Astrocyte (in vitro differentiated cells and primary cell): Measurements from ENCODE around the gene FAM81B. TPM values are rescaled to one million over a fixed set of nuclear protein-coding genes. Genes with fewer than 3 reads are reported as not detected.

Experiments
- DNase-seq: peaks from one replicate; pipeline ENCODE4 v3.0.0-alpha.2; 2010; ENCODE audit warnings: low read depth
- FAIRE-seq: peaks from 2 replicates; lab custom pipeline; 2011; peaks lifted over from hg19 to GRCh38; lab: Jason Lieb, UNC
- H2AFZ ChIP-seq: 2 replicates; pipeline ENCODE4 v1.6.0; 2012; ENCODE audit warnings: low read depth, low read length, inconsistent platforms
- H3K27ac ChIP-seq: 2 replicates; pipeline ENCODE4 v1.5.1; 2011; ENCODE audit warnings: low read depth, low read length, inconsistent platforms
- H3K27me3 ChIP-seq: 2 replicates; pipeline ENCODE4 v1.6.0; 2011; ENCODE audit warnings: low read length, inconsistent platforms; ENCODE audit not compliant: insufficient read depth
- H3K36me3 ChIP-seq: 2 replicates; pipeline ENCODE4 v1.5.1; 2011; ENCODE audit warnings: low read length, inconsistent platforms; ENCODE audit not compliant: insufficient read depth
- H3K4me1 ChIP-seq: 2 replicates; pipeline ENCODE4 v1.5.1; 2011; ENCODE audit warnings: low read length, inconsistent platforms; ENCODE audit not compliant: insufficient read depth
- H3K4me2 ChIP-seq: 2 replicates; pipeline ENCODE4 v1.6.0; 2012; ENCODE audit warnings: low read length, inconsistent platforms
- H3K4me3 ChIP-seq: 2 replicates; pipeline ENCODE4 v1.5.1; 2011; ENCODE audit warnings: low read depth, mild to moderate bottlenecking, low read length, inconsistent platforms; ENCODE audit not compliant: insufficient read depth
- H3K79me2 ChIP-seq: 2 replicates; pipeline ENCODE4 v1.6.0; 2012; ENCODE audit warnings: mild to moderate bottlenecking, low read length, inconsistent platforms; ENCODE audit not compliant: insufficient read depth
- H3K9ac ChIP-seq: 2 replicates; pipeline ENCODE4 v1.6.0; 2012; ENCODE audit warnings: mild to moderate bottlenecking, low read length, inconsistent platforms
- H3K9me3 ChIP-seq: 2 replicates; pipeline ENCODE4 v1.5.1; 2012; ENCODE audit warnings: low read depth, mild to moderate bottlenecking, low read length, inconsistent platforms; ENCODE audit not compliant: insufficient read depth
- H4K20me1 ChIP-seq: 2 replicates; pipeline ENCODE4 v1.6.0; 2012; ENCODE audit warnings: low read length, inconsistent platforms; ENCODE audit not compliant: insufficient read depth
- H3K27ac Mint-ChIP-seq: one replicate; pipeline ENCODE4 v1.8.0; 2021; ENCODE audit warnings: mild to moderate bottlenecking, mixed read lengths; ENCODE audit not compliant: unreplicated experiment
- H3K27me3 Mint-ChIP-seq: one replicate; pipeline ENCODE4 v1.8.0; 2021; ENCODE audit warnings: low read depth, mixed read lengths; ENCODE audit not compliant: unreplicated experiment
- H3K36me3 Mint-ChIP-seq: one replicate; pipeline ENCODE4 v1.8.0; 2021; ENCODE audit warnings: low read depth, mixed read lengths; ENCODE audit not compliant: unreplicated experiment
- H3K4me1 Mint-ChIP-seq: one replicate; pipeline ENCODE4 v1.8.0; 2021; ENCODE audit warnings: low read depth, mixed read lengths; ENCODE audit not compliant: unreplicated experiment
- H3K4me3 Mint-ChIP-seq: one replicate; pipeline ENCODE4 v1.8.0; 2021; ENCODE audit warnings: mild to moderate bottlenecking, moderate library complexity, mixed read lengths; ENCODE audit not compliant: unreplicated experiment
- H3K9me3 Mint-ChIP-seq: one replicate; pipeline ENCODE4 v1.8.0; 2021; ENCODE audit warnings: mild to moderate bottlenecking, mixed read lengths; ENCODE audit not compliant: unreplicated experiment
- CTCF ChIP-seq: IDR thresholded peaks from 2 replicates; pipeline ENCODE4 v1.5.1; 2011; ENCODE audit warnings: low read depth, mild to moderate bottlenecking, inconsistent platforms, low read length, moderate library complexity; ENCODE audit not compliant: insufficient read depth
- EZH2 ChIP-seq: IDR thresholded peaks from 2 replicates; pipeline ENCODE4 v1.6.1; 2012; ENCODE audit warnings: mild to moderate bottlenecking, low read length, inconsistent platforms; ENCODE audit not compliant: insufficient read depth
- total RNA-seq: library from RNA; stranded (reverse); gene quantifications from 2 replicates; pipeline ENCODE4 v1.2.1, GENCODE V29; 2021

The FAM81B gene
- total RNA-seq, 1 donor from 2014 or later: 0.52 TPM

GRCh38 chr5:95401626-95402025 lies 10.5 kb downstream of the FAM81B start:
- H3K27me3 ChIP-seq: no peaks in the 10 kb centered on the region
- TF ChIP-seq CTCF (no peak), EZH2 (no peak)
- H3K4me1 ChIP-seq: peaks cover 4% of the 10 kb centered on the region
- no peaks in the 10 kb centered on the region for H4K20me1 ChIP-seq
- H2AFZ ChIP-seq: no peak overlapping the region
- no peaks in the 10 kb centered on the region for H3K9me3 Mint-ChIP-seq
- DNase-seq: no peak
- no peaks in the 10 kb centered on the region for H3K9me3 ChIP-seq
- no peaks in the 10 kb centered on the region for H3K79me2 ChIP-seq
- no peak overlapping the region for H3K9ac ChIP-seq
- H3K4me2 ChIP-seq: no peak overlapping the region
- H3K27me3 Mint-ChIP-seq: no peaks in the 10 kb centered on the region
- H3K4me3 ChIP-seq: no peak overlapping the region
- FAIRE-seq: no peak
- H3K27ac Mint-ChIP-seq: no peak overlapping the region
- no peak overlapping the region for H3K27ac ChIP-seq
- no peaks in the 10 kb centered on the region for H3K36me3 ChIP-seq
- H3K36me3 Mint-ChIP-seq: no peaks in the 10 kb centered on the region
- no peak overlapping the region for H3K4me3 Mint-ChIP-seq
- peaks cover 10% of the 10 kb centered on the region for H3K4me1 Mint-ChIP-seq

DNA sequence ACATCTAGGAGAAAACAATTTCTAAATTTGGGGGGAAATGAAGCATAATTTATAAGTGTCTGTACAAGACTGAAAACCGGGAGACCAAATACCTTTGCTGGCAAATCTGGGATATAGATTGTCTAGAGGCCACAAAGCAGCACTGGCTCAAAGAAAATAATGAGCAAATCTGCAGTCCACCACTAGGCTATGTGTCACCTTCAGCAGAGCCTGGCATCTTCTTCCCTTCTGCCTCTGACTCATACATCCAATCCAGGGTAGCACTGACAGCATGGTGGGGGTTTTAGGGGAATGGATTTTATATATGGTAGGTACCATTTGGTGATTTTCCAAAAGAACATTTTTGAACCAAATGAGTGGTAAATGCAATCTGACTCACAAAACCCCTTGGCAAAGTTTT lies 12.8 kb downstream of the FAM81B start:
- no peaks in the 10 kb centered on the region for H3K27me3 ChIP-seq
- H3K9me3 Mint-ChIP-seq: no peaks in the 10 kb centered on the region
- no peaks in the 10 kb centered on the region for H3K36me3 ChIP-seq
- no peak overlapping the region for H3K4me3 Mint-ChIP-seq
- H3K4me3 ChIP-seq: no peak overlapping the region
- H3K9ac ChIP-seq: no peak overlapping the region
- peaks cover 28% of the 10 kb centered on the region for H3K4me1 Mint-ChIP-seq
- no peak overlapping the region for H3K27ac ChIP-seq
- no peak for FAIRE-seq
- H3K27me3 Mint-ChIP-seq: no peaks in the 10 kb centered on the region
- H2AFZ ChIP-seq: no peak overlapping the region
- no peaks in the 10 kb centered on the region for H3K36me3 Mint-ChIP-seq
- peaks cover 6% of the 10 kb centered on the region for H3K4me1 ChIP-seq
- H3K9me3 ChIP-seq: no peaks in the 10 kb centered on the region
- TF ChIP-seq EZH2: no peak
- TF ChIP-seq CTCF: no peak
- H3K27ac Mint-ChIP-seq: no peak overlapping the region
- peak; percentile 6 for DNase-seq
- H3K4me2 ChIP-seq: no peak overlapping the region
- no peaks in the 10 kb centered on the region for H4K20me1 ChIP-seq
- H3K79me2 ChIP-seq: no peaks in the 10 kb centered on the region

- TF ChIP-seq EZH2 (no peak), CTCF (no peak)
- no peak overlapping the region for H3K4me3 Mint-ChIP-seq
- H3K27ac Mint-ChIP-seq: peak overlapping the region; percentile 38
- FAIRE-seq (no peak), DNase-seq (peak; percentile 8)
- H3K4me2 ChIP-seq: peak overlapping the region; percentile 38
- H3K4me1 Mint-ChIP-seq: peaks cover 28% of the 10 kb centered on the region
- no peaks in the 10 kb centered on the region for H3K79me2 ChIP-seq
- H3K4me3 ChIP-seq: no peak overlapping the region
- no peaks in the 10 kb centered on the region for H3K36me3 Mint-ChIP-seq
- H3K36me3 ChIP-seq: no peaks in the 10 kb centered on the region
- no peaks in the 10 kb centered on the region for H3K9me3 Mint-ChIP-seq
- no peak overlapping the region for H3K27ac ChIP-seq
- peaks cover 6% of the 10 kb centered on the region for H3K4me1 ChIP-seq
- no peaks in the 10 kb centered on the region for H3K27me3 Mint-ChIP-seq
- no peaks in the 10 kb centered on the region for H4K20me1 ChIP-seq
- no peak overlapping the region for H2AFZ ChIP-seq
- no peaks in the 10 kb centered on the region for H3K9me3 ChIP-seq
- no peaks in the 10 kb centered on the region for H3K27me3 ChIP-seq
- H3K9ac ChIP-seq: no peak overlapping the region
These were observed 15.4 kb downstream of the FAM81B start for GRCh38 chr5:95406426-95407090.
